ENCODE measurements around the gene ECE1. TPM values are rescaled to one million over a fixed set of nuclear protein-coding genes. Genes with fewer than 3 reads are reported as not detected.

ECE1 gene
- total and polyA plus RNA-seq, 9 of the 15 experiments (the other 6 are each of a cell fraction or from before 2014, with no cell fraction given): 0.56 to 34.8 (median 11.0) TPM

- peaks cover 25 to 28% of the 10 kb centered on the region in 2 experiments for H3K4me1 ChIP-seq (replicated peaks in 1 of 2; ENCODE audit: control insufficient read depth in 2 of 2, insufficient read depth in 2 of 2, low read length in 2 of 2)
- DNase-seq (ENCODE audit: extremely low read depth in 1 of 4, low spot score in 3 of 4) (no peak), ATAC-seq (no peak), FAIRE-seq (no peak)
- ChIA-PET CTCF (ENCODE audit: low intra/inter-chr PET ratio) (interaction anchor here (0.5 to 3.3 kb wide), 2 partner anchors 9 to 79 kb away, joined by 4 to 15 read pairs; no protein-coding TSS in a partner anchor), POLR2A (interaction anchor here (0.6 to 1.0 kb wide), 5 partner anchors 9 to 690 kb away, joined by 3 to 6 read pairs (median 3); no protein-coding TSS in a partner anchor)
- H2AFZ ChIP-seq (ENCODE audit: low read depth, low read length): no peak overlapping the region
- H3K79me2 ChIP-seq (ENCODE audit: control insufficient read depth, insufficient read depth, low read length): peaks cover 4% of the 10 kb centered on the region; the same call in 1 of the 3 replicates
- H3K4me3 ChIP-seq: no peak overlapping the region
- in situ Hi-C loops (cut with MboI) (no loop called here), intact Hi-C loops (cut with micrococcal nuclease) (loop anchor here (1.0 kb wide), 2 partner anchors 39 to 79 kb away; no protein-coding TSS in a partner anchor)
- no peaks in the 10 kb centered on the region for H3K36me3 ChIP-seq (ENCODE audit: control insufficient read depth, insufficient read depth, low read length)
- BruUV-seq (replicated peaks): no TSS peak
- H3K4me2 ChIP-seq (ENCODE audit: insufficient read depth, low read length): no peak overlapping the region
- no peak overlapping the region for H3K27ac ChIP-seq (ENCODE audit: extremely low read depth, low read depth, low read length)
- no peaks in the 10 kb centered on the region for H3K9me3 ChIP-seq (replicated peaks; ENCODE audit: control insufficient read depth, insufficient read depth, low read depth, low read length)
- no peaks in the 10 kb centered on the region; a peak in 1 of 5 replicates for H3K27me3 ChIP-seq (ENCODE audit: control insufficient read depth in 2 of 2, insufficient read depth in 2 of 2, low read length in 2 of 2)
- H3K9ac ChIP-seq (ENCODE audit: insufficient read depth in 1 of 2, low read depth in 2 of 2, low read length in 2 of 2): peak overlapping the region in 1 of 2 experiments; percentile 87; a peak in 1 of 4 replicates
- 58% methylated on average over 5 of the region's 5 CpGs for WGBS (ENCODE audit: insufficient coverage, low coverage, missing lambda C conversion rate)
- H4K20me1 ChIP-seq (replicated peaks; ENCODE audit: control insufficient read depth, insufficient read depth, low read length): peaks cover 38% of the 10 kb centered on the region
- H3K9me1 ChIP-seq (ENCODE audit: control insufficient read depth, insufficient read depth, low read length): no peaks in the 10 kb centered on the region
- no peak for TF ChIP-seq ZNF696 (CRISPR knock-in tag; conservative IDR thresholded peaks at IDR 0.05)
- TF ChIP-seq EGR1 (conservative IDR thresholded peaks at IDR 0.05): no peak
- TF ChIP-seq FUS (optimal IDR thresholded peaks at IDR 0.05; ENCODE audit: low read depth, low read length): no peak
- TF ChIP-seq CCAR2 (IDR thresholded peaks at IDR 0.05; ENCODE audit: low read depth, low read length): no peak
- TF ChIP-seq CREB5 (CRISPR knock-in tag; IDR thresholded peaks at IDR 0.05): no peak
- TF ChIP-seq ZC3H8 (IDR thresholded peaks at IDR 0.05): no peak
- no peak for TF ChIP-seq PRMT5 (CRISPR knock-in tag; IDR thresholded peaks at IDR 0.05)
- peak; percentile 41; the same call in 1 of the 2 replicates for TF ChIP-seq ADNP (tag; IDR thresholded peaks at IDR 0.05)
- TF ChIP-seq SREBF1 (IDR thresholded peaks at IDR 0.05; ENCODE audit: borderline replicate concordance, low read depth, low read length): no peak
- no peak for TF ChIP-seq FOXK2 (conservative IDR thresholded peaks at IDR 0.05 in 1 of 2, IDR thresholded peaks at IDR 0.05 in 1 of 2; ENCODE audit: low read depth in 2 of 2)
- TF ChIP-seq ARID4B (CRISPR knock-in tag; IDR thresholded peaks at IDR 0.05): no peak
- no peak for TF ChIP-seq NFRKB (IDR thresholded peaks at IDR 0.05; ENCODE audit: low read depth)
- peak; percentile 48; the same call in 1 of the 2 replicates for TF ChIP-seq CBX1 (IDR thresholded peaks at IDR 0.05; ENCODE audit: low read depth)
- TF ChIP-seq MCM7 (IDR thresholded peaks at IDR 0.05): no peak
- no peak for TF ChIP-seq HDAC1 (IDR thresholded peaks at IDR 0.05)
- no peak for TF ChIP-seq DDX20 (tag; IDR thresholded peaks at IDR 0.05; ENCODE audit: low read depth)
- TF ChIP-seq ZFPM2 (CRISPR knock-in tag; IDR thresholded peaks at IDR 0.05): no peak
Observed at GRCh38 chr1:21333824-21334213, 43.6 kb upstream of the ECE1 start.
